ENCODE measurements around the gene MTMR8. TPM values are rescaled to one million over a fixed set of nuclear protein-coding genes. Genes with fewer than 3 reads are reported as not detected.

Gene MTMR8
- total and polyA plus RNA-seq, 3 donors from 2014 or later = 0.47 to 3.0 (median 2.7) TPM

DNA sequence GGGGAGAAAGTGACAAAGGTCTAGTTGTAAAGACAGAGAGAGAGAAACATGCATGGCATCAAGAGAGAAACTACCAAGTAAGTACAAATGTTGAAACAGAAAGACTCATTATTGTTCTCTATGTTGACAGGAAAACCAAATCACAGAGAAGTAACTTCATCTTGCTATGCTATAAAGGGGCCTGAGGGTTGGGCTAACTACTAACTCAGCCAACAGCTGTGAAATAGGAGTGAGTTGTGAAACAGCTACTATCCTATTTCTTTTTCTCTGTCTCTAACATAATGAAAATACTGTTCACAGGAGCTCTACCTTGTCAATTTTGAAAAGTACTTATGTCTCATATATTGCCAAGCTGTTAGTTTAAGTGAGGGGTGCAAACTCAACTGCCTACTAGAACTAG is 65.0 kb downstream of the MTMR8 start:
- intact Hi-C loops (cut with DNase I; ENCODE audit: low total_unique reads) = no loop called here
- TF ChIP-seq, protein P1, sequence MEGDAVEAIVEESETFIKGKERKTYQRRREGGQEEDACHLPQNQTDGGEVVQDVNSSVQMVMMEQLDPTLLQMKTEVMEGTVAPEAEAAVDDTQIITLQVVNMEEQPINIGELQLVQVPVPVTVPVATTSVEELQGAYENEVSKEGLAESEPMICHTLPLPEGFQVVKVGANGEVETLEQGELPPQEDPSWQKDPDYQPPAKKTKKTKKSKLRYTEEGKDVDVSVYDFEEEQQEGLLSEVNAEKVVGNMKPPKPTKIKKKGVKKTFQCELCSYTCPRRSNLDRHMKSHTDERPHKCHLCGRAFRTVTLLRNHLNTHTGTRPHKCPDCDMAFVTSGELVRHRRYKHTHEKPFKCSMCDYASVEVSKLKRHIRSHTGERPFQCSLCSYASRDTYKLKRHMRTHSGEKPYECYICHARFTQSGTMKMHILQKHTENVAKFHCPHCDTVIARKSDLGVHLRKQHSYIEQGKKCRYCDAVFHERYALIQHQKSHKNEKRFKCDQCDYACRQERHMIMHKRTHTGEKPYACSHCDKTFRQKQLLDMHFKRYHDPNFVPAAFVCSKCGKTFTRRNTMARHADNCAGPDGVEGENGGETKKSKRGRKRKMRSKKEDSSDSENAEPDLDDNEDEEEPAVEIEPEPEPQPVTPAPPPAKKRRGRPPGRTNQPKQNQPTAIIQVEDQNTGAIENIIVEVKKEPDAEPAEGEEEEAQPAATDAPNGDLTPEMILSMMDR (IDR thresholded peaks at IDR 0.05) = no peak
- no peak for TF ChIP-seq POLR2A (IDR thresholded peaks at IDR 0.05)
- H3K9me3 ChIP-seq = no peaks in the 10 kb centered on the region
- H3K27me3 ChIP-seq = no peaks in the 10 kb centered on the region
- no peak overlapping the region for H3K27ac ChIP-seq
- no peak for DNase-seq
- no peak overlapping the region for H3K4me3 ChIP-seq
- H3K36me3 ChIP-seq (ENCODE audit: low read depth, missing control alignments) = no peaks in the 10 kb centered on the region
- no peaks in the 10 kb centered on the region for H3K4me1 ChIP-seq

DNA sequence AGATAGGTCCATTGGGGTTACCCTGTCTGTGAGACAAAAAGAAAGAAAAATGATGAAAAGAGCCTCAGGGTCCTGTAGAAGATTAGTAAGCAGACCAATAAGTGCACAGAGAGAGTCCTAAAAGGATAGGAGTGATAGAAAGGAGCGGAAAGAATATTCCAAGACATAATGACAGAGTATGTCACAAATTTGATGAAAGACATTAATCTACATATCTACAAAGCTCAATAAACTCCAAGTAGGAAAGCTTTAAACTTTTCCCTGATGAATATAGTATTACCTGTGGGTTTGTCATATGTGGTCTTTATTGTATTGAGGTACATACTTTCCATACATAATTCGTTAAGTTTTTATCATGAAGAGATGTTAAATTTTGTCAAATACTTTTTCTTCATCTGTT is 73.7 kb downstream of the MTMR8 start:
- H3K4me3 ChIP-seq = no peak overlapping the region
- no peaks in the 10 kb centered on the region for H3K36me3 ChIP-seq (ENCODE audit: low read depth, missing control alignments)
- no peaks in the 10 kb centered on the region for H3K27me3 ChIP-seq
- intact Hi-C loops (cut with DNase I; ENCODE audit: low total_unique reads) = no loop called here
- H3K9me3 ChIP-seq = no peaks in the 10 kb centered on the region
- no peak for TF ChIP-seq POLR2A (IDR thresholded peaks at IDR 0.05)
- TF ChIP-seq, protein P1 (IDR thresholded peaks at IDR 0.05) = no peak
- DNase-seq = no peak
- 81 to 87% methylated on average over 2 of the region's 2 CpGs for WGBS, 2 donors
- H3K27ac ChIP-seq = no peak overlapping the region
- no peaks in the 10 kb centered on the region for H3K4me1 ChIP-seq

DNA sequence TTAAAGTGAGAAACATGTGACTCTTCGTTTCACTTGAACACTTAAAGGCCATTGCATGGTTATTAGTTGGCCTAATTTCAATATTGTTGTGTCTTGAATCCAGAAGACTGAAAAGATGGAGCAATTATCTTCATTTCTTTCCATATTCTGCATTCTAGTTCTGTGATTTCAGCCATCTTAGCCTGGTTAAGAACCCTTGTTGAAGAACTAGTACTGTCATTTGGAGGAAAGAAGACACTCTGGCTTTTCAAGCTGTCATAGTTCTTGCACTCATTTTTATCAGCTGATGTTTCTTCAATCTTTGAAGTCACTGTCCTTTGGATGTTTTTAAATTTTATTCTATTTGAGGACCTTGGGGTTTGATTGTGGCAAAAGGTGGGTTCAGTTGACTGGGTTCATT is 81.6 kb downstream of the MTMR8 start:
- Histone ChIP-seq H3K27ac (no peak overlapping the region), H3K4me1 (no peaks in the 10 kb centered on the region), H3K27me3 (no peaks in the 10 kb centered on the region), H3K36me3 (ENCODE audit: low read depth, missing control alignments) (no peaks in the 10 kb centered on the region), H3K9me3 (no peaks in the 10 kb centered on the region), H3K4me3 (no peak overlapping the region)
- TF ChIP-seq, protein P1 (IDR thresholded peaks at IDR 0.05) = no peak
- TF ChIP-seq POLR2A (IDR thresholded peaks at IDR 0.05) = no peak
- DNase-seq = no peak
- WGBS, 2 donors = 71 to 75% methylated on average over 1 of the region's 1 CpG
- intact Hi-C loops (cut with DNase I; ENCODE audit: low total_unique reads) = no loop called here

DNA sequence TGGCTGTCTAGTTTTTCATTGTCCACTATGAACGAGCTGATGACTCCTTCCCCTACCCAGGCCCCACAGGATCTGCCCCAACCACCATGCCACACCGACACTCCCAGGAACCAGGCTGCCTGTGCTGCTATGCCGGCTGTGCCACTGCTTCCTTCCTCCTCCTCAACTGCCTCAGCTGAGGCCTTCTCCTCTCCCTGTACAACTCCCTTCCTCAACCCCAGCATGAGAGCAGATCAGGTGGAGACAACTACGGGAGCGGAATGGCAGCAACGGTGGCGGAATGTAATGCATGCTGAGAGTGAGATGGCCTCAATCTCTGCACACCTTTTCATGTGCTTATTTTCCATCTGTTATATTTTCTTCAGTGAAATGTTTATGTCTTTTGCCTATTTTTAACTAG is 88.5 kb downstream of the MTMR8 start:
- H3K27me3 ChIP-seq = no peaks in the 10 kb centered on the region
- DNase-seq = no peak
- 73 to 78% methylated on average over 7 of the region's 7 CpGs for WGBS, 2 donors
- no peak overlapping the region for H3K4me3 ChIP-seq
- H3K27ac ChIP-seq = no peak overlapping the region
- no peaks in the 10 kb centered on the region for H3K9me3 ChIP-seq
- no peak for TF ChIP-seq POLR2A (IDR thresholded peaks at IDR 0.05)
- TF ChIP-seq, protein P1 (IDR thresholded peaks at IDR 0.05) = no peak
- no peaks in the 10 kb centered on the region for H3K36me3 ChIP-seq (ENCODE audit: low read depth, missing control alignments)
- intact Hi-C loops (cut with DNase I; ENCODE audit: low total_unique reads) = no loop called here
- H3K4me1 ChIP-seq = no peaks in the 10 kb centered on the region

DNA sequence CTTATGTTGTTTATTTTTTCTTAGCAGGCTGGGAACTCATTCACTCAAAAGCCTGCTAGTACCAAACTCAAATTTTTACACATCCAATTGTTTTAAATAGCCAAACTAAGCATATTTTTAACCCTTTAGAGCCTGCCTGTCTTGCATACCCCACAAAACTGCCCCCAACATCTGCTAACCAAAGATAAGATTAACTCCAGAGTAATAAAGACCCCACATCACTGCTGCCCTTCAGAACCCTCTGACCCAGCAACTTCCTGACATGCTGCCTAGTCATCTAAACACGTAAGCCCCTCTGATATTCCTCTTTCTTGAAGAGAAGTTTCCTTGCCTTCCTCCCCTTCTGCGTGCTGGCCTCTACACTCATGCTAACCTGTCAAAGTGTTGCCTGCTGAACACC is 104.1 kb downstream of the MTMR8 start:
- Histone ChIP-seq H3K36me3 (ENCODE audit: low read depth, missing control alignments) (no peaks in the 10 kb centered on the region), H3K27ac (no peak overlapping the region), H3K4me3 (no peak overlapping the region), H3K4me1 (no peaks in the 10 kb centered on the region), H3K27me3 (no peaks in the 10 kb centered on the region), H3K9me3 (no peaks in the 10 kb centered on the region)
- intact Hi-C loops (cut with DNase I; ENCODE audit: low total_unique reads) = no loop called here
- TF ChIP-seq, protein P1 (IDR thresholded peaks at IDR 0.05) = no peak
- no peak for TF ChIP-seq POLR2A (IDR thresholded peaks at IDR 0.05)
- WGBS, 2 donors = 67 to 68% methylated on average over 2 of the region's 2 CpGs
- DNase-seq = no peak

Measured in testis (tissue), 3 donors.